Stimulated activated CD8-positive, alpha-beta memory T cell treated with anti-CD3 and anti-CD28 coated beads, Interleukin-7, amount 100 ng/mL, for 4 hours (primary cell): ENCODE data around the gene FMNL3.

Source experiments
- DNase-seq, 2 donors: peaks; one replicate each; pipeline ENCODE4 v3.0.0-alpha.2; 2020; ENCODE audit warnings: low read depth in 2 of 2

Gene FMNL3

DNA sequence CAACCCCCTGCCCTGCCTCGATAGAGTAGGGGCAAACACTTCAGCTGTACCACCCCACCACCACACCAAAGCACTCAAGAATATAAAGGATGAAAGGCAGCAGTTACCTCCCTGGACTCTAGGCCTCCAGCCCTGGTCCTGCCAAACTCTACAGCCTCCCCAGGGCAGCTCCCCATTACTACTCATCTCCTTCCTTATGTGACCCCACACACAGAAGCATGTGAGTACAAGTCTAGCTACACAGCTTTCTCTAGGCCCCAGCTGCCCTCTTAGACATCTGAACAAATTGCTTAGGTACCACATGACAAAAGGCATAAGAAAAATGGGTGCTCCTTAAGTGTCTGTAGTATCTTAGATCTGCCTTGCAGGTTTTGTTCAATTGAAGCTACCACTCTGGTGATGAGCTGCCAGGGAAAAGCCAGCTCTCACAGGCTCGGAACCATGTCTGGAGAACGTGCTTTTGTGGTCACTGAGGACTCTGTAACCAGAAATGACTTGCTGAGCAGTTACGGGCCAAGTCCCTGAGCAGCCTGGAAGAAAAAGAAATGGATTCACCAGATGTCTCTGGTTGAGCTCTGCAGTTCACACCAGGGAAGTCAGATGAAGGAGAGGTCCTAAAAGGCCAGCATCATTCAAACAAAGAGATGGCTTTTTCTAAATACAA is 32.8 kb downstream of the FMNL3 start:
- no peak for DNase-seq

- no peak for DNase-seq
These were observed 33.5 kb downstream of the FMNL3 start for GRCh38 chr12:49673446-49674317.

GRCh38 chr12:49672301-49673217 is 34.6 kb downstream of the FMNL3 start:
- DNase-seq = no peak

GRCh38 chr12:49671031-49671765 is 36.0 kb downstream of the FMNL3 start:
- peak; percentile 57 to 63 for DNase-seq

GRCh38 chr12:49669796-49670195 is 37.4 kb downstream of the FMNL3 start:
- DNase-seq = no peak

- DNase-seq = no peak
These were observed 39.7 kb downstream of the FMNL3 start for GRCh38 chr12:49667325-49668090.

DNA sequence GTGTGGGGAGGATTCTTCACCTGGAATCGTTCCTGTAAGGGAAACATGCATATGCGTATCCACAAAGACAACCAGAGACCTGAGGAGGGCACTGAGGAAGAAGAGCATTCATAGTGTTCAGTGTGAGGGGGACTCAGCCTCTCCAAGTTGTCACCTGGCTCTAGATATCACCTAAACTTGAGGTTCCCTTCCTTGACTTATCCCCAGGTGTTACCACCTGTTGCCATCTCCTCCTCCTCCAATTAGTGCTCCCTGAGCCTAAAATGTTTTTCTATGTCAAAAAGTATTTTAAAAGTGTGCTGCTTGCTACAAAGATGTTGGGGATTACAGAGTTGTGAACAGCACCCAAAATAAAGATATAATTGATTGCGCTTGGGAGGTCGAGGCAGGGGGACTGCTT is 41.0 kb downstream of the FMNL3 start:
- no peak for DNase-seq

DNA sequence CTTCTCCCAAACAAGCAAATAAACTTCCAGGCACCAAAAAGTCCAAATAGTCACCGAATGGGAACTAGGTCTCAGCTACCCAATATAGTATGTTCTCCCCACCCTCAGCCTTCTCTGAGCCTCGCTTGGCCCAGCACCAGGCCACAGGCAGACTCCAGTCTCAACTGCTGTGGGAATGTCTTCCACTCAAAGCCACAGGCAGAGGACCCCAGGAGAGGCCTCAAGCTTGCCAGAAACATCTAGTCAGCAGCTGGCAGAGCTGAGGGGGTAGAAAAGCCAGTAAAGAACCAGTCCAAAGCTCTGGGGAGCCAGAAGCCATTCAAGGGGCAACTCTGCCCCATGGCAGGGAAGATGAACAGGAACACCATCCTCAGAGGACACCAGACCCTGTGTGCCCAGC is 41.8 kb downstream of the FMNL3 start:
- DNase-seq = no peak

DNA sequence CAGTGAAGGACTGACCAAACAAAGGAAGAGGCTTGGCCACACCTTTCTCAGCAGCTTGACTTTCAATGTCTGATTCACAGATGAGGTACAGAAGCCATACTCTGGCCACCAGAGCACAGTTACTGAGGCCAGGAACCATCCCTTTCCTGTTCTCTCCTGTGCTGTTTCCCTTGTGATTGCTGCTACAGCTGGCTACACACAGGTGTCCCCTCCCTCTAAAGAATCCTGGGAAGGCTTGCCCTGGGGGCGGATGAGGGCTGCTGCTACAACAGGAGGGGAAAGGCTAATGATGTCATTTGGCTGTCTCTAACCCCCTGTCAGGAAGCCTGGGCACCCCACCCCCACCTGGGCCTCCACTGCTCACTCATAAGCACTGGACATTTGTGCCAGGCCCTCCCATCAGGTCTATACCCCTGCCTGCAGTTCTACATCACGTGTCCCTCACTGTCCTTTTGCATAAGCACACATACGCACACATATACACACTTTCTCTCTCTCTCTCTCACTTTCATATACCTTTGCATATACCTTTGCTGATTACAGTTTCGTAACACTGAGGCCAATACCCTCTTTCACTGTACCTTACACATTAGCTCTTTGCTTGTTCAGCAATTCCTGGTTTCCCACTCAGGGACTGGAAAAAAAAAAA is 42.5 kb downstream of the FMNL3 start:
- DNase-seq = no peak

DNA sequence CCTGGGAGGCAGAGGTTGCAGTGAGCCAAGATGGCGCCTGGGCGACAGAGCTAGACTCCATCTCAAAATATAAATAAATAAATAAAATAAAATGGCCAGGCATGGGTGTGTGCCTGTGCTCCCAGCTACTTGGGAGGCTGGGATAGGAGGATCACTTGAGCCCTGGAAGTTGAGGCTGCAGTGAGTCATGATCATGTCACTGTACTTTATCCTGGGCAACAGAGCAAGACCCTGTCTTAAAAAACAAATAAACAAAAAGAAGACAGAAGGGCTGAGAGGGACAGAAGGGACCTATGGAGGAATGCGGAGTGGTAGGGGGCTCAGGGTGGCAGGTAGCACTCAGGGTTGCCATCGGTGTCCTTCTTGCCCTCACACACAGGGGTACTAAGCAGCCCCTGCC is 43.0 kb downstream of the FMNL3 start:
- DNase-seq = no peak

DNA sequence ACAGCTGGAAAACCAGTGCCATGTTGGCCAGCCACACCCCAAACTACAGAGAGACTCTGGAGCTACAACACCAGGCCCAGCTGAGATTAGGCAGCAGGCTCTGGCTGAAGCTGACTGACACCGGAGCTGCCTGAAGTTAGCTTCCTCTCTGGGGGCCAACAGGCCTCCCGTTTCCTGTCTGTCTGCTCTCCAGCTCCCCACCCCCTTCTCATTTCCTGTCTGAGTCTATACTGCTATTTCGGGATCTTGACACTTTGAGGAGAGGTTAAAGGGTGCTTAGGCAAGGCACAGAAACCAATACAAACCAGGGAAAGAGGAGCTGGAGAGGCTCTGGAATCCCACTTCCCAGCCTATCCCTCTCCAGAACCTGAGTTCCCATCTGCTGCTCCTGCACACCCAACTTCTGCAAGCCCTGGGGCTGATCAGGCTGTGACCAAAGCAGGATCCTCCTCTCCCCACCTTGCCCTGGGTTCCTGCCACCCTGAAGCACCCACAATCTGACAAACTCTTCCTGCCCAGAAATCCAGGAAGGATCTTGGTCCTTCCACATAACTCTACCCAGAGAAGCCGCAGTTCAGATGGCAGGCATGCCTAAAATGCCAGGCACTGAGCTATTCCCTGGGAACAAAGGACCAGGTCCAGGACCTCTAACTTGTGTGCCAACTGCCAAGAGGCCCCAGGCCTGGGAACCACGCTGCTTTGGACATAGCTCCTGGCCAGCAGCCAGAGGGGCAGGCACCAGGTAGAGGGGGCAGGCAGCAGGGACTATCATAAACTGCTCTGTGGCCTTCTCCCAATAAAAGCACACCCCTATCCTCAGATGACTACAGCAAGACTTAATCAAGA is 44.0 kb downstream of the FMNL3 start:
- DNase-seq = peak; percentile 55 to 64

DNA sequence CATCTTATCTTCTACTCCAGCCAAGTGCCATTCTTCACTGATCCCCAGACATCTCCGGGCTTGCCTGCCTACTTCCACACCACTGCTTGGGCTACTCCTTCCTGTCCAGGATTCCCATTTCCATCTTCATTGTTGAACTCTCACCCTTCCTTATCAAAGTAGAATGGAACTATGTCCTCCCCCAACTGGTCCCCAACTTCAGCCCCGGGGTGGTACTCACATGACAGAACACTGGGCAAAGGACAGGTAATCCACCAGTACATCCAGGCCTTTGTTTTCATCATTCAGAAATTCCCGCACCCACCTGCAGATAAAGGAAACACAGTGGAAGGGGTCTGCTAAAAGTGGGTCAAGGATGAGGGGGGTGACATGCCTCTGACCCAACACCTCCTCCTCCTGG is 45.5 kb downstream of the FMNL3 start:
- DNase-seq = no peak

- no peak for DNase-seq
These were observed 46.0 kb downstream of the FMNL3 start for GRCh38 chr12:49661191-49661590.

DNA sequence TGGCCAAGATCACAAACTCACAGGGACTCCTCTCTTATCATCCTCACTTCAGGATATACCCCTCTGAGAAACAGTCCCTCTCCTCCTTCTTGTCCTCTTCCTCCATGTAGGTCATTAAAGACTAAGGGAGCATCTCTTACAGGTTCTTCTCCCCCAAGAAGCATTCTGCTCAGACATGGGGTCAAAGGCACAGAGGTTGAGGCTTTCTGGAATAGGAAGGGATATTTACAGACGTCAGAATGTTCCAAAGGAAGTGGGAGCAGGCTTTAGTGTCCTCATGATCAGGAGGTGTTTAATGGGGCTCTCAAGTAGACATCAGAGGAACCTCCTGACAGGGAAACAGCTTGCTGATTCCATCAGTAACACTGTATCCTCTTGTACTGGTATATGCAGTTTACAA is 47.5 kb downstream of the FMNL3 start:
- no peak for DNase-seq

DNA sequence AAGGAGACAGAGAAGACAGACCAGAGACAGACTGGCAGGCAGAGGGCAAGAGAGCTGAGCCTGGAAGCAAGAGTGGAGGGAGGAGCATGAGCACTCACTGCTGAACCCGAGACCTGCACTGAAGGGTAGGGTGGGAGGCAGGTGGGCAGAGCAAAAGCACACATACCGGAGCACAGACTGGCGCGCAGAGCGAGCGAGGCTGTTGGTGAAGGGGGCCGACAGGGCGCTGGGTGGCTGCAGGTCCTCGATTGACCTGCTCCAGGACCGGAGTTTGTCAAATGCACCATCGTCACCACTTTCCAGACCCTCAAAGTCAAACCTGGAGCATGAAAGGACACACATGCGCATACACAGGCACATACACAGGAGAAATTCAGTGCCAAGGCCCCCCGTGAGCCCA is 48.9 kb downstream of the FMNL3 start:
- no peak for DNase-seq

DNA sequence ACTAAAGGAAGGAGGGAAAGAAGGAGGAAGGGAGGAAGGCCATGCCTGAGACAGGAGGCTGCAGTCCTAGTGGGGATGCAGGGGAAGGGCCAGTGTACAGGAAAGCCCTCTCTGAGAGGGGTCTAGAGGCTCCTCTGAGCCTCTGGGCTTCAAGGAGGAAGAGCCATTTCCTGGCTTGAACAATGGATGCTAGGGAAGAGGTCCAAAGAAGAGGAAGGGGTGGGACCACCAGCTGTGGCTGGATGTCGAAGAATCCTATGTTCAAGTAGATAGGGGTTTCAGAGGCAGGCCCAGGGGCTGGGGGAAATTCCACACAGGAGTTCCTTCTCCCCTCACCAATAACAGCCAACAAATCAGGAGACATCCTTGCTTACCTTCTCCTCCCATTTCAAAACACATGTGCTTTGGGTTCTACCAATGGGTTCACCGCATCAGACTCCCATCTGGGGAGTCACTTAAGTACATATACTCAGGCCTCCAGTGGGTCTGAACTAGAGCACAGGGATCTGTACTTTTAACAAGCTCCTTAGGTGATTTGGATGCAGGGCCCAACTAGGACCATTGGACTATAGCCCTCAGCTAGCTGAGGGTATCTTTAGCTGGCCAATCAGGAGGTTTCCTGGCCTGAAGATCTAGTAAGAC is 51.5 kb downstream of the FMNL3 start:
- DNase-seq = no peak

GRCh38 chr12:49654715-49655114 is 52.5 kb downstream of the FMNL3 start:
- DNase-seq = no peak

GRCh38 chr12:49652921-49653520 is 54.2 kb downstream of the FMNL3 start:
- DNase-seq = no peak
